ENCODE data around the gene C13orf46.

Gene C13orf46

DNA sequence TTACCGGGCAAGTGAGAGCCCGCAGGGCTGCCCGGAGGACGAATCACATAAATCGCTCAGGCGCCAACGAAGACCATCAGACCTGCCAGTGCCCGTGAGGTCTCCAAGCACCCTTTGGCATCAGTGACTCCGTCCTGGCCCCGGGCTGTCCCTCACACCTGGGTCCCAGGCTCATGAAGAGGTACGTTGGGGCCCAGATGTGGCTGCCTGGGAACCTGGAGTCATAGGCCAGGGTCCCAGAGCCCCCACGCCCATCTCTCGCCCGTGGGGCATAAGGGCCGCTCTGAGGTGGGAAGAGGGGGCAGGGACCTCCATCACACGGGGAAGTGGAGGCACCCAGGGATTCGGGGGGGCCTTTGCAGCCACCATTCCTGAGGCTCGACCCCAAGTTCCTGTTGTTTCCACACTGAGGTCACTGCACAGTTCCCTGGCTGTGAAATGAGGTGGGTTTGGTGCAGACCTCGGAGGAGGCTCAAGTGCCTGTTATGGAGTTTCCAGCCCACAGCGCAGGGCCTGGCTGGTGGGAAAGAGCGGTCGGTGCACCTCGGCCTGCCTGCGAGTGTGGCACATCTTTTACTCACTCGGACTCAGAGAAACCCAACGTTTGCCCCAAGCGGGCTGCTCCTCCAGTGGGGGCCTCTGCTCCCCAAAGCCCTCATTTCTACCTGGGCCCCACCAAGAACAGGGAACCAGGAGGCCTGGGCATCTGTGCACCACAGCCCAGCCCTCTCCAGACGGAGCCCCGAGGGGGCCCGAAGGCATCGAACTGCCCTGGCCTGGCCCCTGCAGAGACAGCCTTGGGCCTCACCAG, 35.9 kb upstream of the C13orf46 start:
- no peak for DNase-seq (ENCODE audit: low spot score)

DNA sequence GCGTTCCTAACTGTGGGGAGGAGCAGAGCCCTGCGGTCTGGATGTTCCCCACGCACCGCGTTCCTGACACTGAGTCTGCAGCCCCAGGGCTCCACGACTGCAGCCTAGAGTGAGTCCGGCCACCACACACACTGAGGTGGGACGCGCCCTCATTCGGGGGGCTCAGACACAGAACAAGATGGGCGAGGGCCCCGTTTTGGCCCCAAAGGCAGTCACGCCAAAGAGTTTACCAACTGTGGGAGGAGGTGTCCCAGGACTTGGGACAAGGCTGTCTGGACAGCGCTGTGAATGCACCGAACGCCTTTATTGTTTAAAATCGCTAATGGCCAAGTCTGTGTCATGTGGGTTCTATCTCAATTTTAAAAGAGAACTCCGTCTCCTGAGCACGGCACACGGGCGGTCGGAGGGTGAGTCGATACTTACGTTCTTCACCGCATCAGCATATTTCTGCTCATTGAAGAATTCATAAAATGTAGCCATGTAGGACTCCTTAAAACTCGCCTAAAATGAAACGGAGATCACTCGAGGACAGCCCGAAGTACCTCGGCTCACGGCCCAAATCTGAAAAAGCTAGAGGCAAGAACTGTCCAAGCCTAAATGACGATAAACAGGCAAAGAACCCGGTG, 35.2 kb upstream of the C13orf46 start:
- no peak for DNase-seq (ENCODE audit: low spot score)

- DNase-seq (ENCODE audit: low spot score): no peak
These were observed 33.7 kb upstream of the C13orf46 start for GRCh38 chr13:114007566-114007965.

- no peak for DNase-seq (ENCODE audit: low spot score)
These were observed 31.4 kb upstream of the C13orf46 start for GRCh38 chr13:114005206-114005724.

DNA sequence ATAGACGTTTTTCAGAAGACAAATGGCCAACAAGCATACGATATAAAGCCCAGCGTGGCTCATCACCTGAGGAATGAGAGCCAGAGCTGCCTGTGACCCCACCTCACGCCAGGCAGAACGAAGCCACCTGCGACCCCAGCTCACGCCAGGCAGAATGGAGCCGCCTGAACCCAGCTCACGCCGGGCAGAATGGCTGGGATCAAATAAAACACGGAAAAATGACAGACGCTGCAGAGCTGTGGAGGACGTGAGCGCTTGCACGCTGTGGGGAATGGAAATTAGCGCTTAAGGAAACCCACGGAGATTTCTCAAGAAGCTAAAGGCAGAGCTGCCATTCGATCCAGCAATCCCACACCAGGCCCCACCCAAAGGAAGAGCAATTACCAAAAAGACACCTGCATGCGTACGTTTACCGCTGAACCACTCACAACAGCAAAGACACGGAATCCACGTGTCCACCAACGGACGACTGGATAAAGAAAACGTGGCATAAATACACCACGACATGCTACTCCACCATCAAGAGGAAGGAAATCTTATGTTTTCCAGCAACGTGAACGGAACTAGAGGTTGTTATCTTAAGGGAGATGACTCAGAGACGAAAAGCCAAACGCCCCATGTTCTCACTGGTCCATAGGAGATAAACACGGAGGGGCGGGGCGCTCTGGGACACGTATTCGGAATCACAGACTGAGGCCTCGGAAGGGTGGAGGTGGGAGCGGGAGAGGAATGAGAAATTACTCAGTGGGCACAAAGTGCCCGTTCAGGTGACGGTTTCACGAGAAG, 30.7 kb upstream of the C13orf46 start:
- DNase-seq (ENCODE audit: low spot score): peak; percentile 86

- DNase-seq (ENCODE audit: low spot score): no peak
These were observed 29.0 kb upstream of the C13orf46 start for GRCh38 chr13:114002771-114003321.

GRCh38 chr13:114002009-114002544, 28.2 kb upstream of the C13orf46 start:
- DNase-seq (ENCODE audit: low spot score): no peak

- no peak for DNase-seq (ENCODE audit: low spot score)
These were observed 27.6 kb upstream of the C13orf46 start for GRCh38 chr13:114001331-114002008.

- no peak for DNase-seq (ENCODE audit: low spot score)
These were observed 26.5 kb upstream of the C13orf46 start for GRCh38 chr13:114000151-114001040.

DNA sequence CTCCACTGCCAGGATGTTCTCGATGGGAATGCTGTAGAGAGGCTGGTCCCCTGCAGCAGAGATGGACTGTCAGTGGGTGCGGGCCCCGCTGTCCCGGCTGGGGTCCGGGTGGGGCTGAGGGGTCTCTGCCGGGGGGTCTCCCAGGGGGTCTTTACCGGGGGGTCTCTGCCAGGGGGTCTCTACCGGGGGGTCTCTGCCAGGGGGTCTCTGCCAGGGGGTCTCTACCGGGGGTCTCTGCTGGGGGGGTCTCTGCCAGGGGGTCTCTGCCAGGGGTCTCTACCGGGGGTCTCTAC, 25.7 kb upstream of the C13orf46 start:
- DNase-seq (ENCODE audit: low spot score): no peak

- no peak for DNase-seq (ENCODE audit: low spot score)
These were observed 25.1 kb upstream of the C13orf46 start for GRCh38 chr13:113998781-113999617.

- no peak for DNase-seq (ENCODE audit: low spot score)
These were observed 24.2 kb upstream of the C13orf46 start for GRCh38 chr13:113997845-113998751.

DNA sequence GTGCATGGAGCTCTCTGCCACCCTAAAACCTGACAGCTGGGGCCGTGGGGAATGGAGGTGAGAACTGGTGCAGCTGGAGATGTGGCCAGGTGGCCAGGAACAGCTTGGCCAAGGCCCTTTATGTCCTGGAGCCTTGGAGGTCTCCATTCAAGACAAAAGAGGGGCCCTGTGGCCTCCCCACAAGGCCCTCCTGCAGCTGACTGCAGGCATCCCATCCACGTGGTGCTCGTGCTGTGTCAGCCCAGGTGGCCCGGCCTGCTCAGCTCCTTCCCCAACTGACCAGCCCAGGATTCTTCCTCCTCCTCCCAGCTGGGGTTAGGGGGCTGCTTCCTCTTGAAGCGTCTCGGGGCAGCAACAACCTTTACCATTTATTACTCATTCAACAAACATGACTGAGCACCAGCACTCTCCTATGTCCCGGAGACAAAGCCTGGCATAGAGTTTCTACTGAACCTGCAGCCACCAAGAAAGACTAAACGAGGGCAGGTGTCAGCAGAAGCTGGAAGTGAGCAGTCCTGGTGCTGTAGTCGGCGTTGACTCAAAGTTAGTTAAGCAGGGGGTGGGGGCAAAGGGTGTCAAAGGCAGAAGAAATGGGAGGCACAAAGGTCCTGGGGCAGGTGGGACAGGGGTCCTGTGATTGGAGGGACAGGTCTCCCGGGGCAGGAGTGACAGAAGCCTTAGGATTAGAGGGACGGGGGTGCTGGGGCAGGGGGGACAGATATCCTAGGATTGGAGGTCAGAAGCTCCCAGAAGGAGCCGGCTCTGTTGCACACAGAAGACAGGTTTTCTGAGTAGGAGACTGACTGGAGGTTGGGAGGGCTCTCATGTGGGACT, 23.3 kb upstream of the C13orf46 start:
- no peak for DNase-seq (ENCODE audit: low spot score)

DNA sequence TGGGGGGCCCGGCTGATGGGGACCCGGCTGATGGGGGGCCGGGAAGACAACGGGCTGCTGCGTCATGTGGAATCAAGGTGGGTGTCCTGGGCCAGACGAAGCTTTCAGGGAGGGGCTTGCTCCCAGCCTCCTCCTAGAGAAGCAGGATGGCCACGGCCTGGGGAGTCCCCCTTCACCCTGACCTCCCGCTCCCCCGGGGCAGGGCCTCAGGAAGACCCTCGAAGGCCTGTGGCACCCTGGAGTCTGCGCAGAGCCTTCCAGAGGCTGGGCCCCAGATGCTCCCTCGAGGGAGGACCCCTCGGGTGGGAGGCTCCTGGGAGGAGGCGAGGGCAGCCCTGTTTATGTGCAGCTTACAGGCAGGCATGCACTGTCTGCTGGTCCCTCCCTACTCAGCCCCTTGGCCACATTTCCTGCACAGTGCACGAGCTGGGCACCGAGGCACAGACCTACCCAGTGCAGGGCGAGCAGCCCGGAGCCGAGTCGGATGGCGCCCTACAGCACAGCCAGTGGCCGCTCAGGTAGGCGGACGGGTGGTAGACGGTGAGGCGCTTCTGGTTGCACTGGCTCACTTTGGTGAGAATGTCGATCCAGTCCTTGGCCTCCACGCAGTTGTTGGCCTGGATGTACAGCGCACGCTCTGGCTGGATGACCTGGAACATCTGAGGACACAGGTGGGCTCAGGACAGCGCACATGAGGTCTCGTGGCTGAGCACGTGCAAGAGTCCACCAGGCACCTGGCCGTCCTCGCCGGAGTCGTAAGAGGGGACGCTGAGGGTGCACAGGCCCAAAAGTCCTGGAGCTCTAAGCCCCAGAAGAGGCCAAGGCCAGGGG, 22.4 kb upstream of the C13orf46 start:
- DNase-seq (ENCODE audit: low spot score): no peak

- DNase-seq (ENCODE audit: low spot score): no peak
These were observed 21.2 kb upstream of the C13orf46 start for GRCh38 chr13:113995051-113995601.

DNA sequence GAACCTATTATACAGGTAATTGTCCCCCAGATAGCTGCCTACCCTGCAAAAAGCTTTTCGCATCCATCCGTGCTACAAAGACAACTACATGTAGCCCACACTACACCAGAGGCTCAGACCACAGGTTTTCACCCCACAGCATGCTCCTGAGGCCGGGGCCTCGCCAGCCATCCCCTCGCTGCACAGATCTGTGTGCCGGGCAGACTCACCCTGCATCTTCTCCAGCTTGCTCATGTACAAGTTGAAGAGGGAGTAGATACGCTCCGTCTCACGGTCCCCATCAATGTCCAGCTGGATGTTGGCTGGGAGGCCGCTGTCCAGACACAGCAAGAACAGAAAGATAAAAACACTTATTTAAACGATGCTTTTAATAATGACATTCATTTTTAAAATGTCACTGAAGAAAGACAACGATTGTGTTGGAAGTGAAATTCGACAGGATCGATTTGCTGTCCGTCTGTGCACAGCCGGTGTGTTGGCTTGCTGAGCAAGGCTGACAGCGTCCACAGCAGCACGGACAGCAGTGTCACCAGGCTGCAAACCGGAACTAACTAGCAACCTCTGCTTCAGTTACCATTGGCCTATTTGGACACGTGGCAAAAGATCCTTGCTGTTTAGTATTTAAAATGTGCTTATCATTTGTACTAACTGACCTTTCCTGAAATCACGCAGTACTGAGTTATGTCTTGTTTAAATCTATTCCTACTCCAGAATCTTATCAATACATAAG, 18.6 kb upstream of the C13orf46 start:
- DNase-seq (ENCODE audit: low spot score): no peak

Measured in LoVo (cell line).